Muscle of arm (tissue), 12 donors: ENCODE results near the gene MTMR6. TPM values are rescaled to one million over a fixed set of nuclear protein-coding genes. Genes with fewer than 3 reads are reported as not detected.

Experiments
- DNase-seq: peaks from one replicate; pipeline ENCODE4 v3.0.0-alpha.2; 2013
- polyA plus RNA-seq, 12 donors: library from polyadenylated mRNA; unstranded; fragments of 120-200 nt; gene quantifications; one replicate each; pipeline ENCODE4 v1.2.1, GENCODE V29; 2013; ENCODE audit not compliant: insufficient read length in 12 of 12

The MTMR6 gene
- polyA plus RNA-seq, 12 donors = 10.0 to 16.1 (median 14.2) TPM; not detected in 1

DNA sequence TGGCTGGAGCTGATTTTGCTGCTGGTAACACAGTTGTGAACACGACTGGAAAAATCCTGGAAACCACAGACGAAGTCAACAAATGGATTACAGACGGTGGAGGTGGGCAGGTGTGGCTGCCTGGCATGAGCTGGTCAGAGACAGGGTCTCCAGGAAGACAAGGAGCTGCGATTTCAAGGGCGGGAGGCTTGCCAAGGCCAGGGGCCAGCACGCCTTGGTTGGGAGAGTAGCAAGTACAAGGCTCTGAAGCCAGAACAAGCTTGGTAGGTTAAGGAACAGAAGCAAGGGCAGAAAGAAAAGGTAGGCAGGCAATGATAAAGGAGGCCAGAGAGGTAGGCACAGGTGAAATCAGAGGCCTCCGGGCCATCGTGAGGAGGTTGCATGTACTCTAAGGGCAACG, 64.5 kb downstream of the MTMR6 start:
- DNase-seq = no peak

DNA sequence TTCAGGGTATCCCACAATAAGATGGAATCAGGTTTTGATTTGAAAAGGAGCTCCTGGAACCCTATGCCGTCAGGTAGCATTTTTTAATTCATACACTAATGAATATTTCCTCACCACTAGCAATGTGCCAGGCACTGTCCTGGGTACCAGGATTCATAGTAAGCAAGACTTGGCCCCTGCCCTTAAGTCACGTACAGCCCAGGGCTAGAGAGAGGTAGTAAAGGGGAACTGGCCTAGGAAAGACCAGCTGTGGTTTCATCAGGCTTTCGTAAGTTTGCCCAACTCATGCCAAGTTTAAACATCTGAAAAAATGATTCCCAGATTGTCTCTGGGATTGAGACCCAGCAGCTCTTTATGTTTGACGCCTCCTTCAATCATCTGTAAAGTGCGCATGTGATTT, 69.3 kb downstream of the MTMR6 start:
- no peak for DNase-seq

DNA sequence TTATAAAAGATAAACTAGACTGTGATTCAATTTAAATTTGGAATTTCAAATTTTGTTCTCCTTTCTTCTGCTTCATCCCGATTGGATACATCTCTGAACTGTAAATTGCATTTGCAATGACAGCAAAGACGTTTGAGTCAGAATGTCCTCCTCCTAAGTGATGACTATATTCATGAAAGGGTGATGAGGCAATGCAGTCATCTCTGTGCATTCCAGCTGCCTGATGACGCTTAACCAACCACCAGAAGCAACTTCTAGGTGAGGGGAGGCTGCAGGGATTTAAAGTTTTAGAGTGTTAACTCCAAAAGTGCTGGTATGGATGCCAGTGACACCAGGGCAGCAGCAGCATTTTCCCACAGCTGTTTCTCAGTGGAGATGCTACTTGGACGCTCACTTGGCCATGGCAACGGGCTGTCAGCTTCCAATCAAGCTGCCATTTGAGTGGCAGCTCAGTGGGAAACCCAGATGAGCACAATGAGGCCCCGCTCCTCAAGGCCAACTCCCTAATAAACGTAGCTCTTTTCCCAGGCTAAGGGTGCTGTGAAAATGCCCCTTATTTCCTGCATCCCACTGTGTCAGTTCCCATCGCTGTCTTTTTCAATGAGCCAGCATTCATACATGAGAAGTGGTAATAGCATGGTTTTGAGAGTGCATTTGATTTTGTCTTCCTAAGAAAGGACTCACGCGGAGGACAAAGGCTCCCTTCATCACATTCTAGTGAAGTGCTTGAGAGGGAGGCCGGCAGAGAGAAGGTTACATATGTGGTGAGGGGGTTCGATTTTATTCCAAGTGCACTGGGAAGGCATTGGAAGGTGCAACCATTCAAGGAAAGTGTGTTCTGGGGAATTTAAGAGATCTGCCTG, 70.0 kb downstream of the MTMR6 start:
- DNase-seq = no peak

DNA sequence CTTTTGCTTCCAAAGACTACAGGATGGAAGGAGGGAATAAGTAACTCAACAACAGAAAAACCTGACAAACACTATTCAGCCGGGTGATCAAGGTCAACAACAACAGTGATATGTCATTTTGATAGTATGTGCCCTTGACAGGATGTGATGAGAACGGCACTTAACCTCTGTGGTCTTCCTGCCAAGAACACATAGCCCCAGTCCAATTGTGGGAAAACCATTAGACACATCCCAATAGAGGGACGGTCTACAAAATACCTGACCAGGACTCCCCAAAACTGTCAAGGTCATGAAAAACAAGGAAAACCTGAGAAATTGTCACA, 72.1 kb downstream of the MTMR6 start:
- DNase-seq = no peak

DNA sequence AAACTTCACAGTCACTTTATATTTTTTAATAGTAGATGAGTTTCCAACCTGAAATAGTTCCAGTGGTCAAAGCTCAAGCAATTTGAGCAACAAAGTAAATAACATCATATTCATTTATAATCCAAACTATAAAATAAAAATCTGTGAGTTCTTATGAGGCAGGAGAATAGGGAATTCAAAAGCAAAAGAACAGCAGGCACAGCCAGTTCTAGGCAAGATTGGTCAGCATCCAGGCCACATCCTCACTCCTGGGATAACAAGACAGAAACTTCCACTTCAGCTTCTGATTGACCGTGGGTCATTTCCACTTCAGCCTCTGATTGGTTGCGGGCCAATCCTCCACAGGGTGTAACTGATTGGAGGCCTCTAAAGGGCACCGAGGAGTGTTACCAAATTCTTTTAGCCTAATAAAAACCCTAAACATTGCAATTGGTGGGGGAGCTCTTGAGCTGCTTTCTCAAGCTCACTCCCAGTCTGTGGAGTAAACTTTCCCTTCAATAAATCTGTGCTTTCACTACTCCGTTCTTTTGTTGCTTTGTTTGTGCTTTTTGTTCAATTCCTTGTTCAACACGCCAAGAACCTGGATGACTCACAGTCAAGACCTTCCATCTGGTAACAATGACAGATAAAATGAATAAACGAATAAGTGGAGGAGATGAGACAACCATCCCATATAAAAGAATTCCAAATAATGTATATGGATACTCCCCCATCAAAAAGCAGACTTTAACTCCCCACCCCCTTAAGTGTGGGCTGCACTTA, 72.6 kb downstream of the MTMR6 start:
- peak; percentile 57 for DNase-seq

DNA sequence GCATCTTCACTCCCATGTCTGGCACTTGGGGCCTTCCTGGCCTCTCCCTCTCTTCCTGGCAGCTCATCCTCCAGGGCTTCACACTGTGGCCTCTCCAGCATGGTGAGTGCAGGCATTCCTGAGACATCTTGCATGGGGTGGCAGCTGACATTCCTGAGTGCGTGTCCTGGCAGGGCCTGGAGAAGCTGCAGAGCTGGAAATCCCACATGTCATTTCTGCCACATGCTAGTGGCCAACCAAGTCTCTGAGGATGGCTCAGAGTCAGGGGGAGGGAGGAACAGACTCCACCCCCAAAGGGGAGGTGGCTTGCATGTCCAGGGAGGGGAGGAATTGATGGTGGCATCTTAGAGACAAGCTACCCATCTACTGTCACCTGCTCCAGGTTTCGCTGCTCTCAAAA, 73.6 kb downstream of the MTMR6 start:
- no peak for DNase-seq

DNA sequence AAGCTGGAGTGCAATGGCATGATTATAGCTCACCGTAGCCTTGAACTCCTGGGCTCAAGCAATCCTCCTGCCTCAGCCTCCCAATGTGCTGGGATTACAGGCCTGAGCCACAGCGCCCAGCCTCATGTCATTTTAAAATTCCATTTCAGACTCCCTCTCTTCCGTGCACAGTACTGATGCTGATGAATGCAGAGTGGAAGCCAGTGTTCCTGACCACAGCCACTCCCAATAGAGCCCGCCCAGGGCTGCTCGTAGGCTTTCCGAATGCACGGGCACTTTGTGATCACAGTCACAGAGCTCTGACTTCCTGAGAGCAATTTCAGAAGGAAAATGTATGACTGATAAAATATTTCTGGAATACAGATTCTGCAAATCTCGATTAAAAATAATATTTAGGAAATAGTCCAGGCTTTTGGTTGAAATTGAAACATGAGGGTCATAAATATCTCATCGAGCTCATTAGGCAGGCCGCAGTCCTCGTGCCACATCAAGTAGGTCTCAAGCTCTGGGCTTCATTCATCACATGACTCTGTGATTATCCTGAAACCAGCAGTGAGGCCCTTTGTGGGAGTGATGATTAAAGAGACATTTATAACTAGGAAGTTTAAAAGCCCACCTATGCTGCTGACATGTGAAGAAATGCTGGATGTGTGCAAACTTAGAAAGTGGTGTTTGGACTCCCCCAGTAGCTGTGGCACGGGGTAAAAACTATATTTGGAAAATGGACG, 76.3 kb downstream of the MTMR6 start:
- DNase-seq = no peak

DNA sequence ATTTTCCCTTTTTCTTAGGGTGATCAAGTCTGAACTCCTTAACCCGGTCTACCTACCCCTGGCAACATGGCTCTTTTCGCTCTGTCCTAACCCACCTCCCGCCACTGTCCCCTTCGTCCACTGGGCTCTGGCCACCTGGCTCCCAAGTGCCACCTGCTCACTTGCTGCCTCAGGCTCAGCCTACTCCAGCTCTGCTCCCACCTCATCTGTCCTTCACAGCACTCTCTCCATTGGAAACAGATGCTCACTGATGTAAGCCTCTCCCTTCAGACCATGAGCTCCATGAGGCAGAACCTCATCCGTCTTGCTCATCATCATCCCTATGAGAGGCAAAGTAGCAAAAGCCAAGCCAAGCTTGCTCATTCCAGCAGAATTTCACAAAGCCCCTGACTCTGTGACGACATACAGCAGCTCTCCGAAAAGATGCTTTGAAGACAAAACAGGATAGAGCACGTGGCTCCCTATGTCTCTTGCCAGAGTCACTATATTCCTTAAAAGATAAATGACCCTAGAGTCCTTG, 79.9 kb downstream of the MTMR6 start:
- no peak for DNase-seq

DNA sequence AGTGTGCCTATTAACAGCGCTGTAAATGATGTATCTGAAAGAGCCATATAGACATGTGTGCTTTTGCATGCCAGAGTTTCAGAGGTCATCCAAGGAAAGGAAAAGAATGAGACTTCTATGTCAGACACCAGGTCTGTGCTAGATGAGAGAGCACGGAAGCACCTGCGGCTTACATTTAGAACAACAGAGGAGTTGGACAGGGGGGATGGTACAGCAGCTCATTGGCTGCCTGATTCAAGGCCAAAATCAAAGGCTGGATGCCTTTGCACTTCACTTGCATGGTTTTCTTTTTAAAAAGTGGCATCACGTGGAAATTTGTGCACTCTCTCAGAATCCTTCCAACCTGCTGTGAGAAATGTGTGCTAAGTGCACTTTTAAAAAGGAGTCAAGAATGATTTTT, 82.4 kb downstream of the MTMR6 start:
- no peak for DNase-seq

DNA sequence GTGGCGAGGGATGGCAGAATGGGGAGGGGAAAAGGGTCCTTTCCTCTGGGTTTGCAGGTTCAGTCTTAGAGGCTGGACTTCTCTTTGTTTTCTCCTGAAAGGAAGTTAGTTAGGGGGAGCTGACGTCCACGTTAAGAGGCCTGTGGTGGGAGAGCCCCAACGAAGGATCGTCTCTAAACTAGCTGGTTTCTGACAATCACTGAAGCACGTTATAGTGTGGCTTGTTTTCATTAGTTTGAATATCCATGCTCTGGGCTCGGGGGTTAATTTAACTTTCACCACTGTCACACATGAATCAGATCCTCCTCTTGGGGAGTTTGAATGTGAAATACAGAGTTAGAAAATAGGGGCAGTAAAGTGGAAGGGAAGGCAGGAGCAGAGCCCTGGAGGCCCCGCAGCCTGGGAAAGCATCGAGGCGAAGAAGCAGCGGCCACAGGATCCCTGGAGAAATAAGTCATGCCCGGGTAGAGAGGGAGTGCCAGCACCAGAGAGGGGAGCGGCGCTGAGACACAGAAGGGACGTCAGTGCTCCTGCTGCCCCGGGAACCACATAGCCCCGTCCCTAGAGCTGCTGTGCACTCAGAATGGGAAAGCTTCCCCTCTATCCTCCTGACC, 84.1 kb downstream of the MTMR6 start:
- no peak for DNase-seq

DNA sequence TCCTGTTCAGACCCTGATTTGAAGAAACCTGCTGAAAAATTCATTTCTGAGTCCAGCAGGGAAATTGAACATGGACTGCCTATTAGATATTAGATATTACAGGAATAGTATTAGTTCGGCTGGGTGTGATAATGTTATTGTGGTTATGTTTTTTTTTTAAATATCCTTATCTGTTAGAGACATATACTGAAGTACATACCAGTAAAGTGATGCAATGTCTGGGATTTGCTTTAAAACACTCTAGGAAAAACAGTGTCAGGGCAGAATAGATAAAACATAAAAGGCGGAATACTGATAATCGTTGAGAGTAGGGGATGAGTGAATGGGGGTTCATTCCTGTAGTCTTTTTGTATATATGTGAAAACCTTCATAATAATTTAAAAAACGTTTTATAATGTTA, 86.5 kb downstream of the MTMR6 start:
- no peak for DNase-seq

DNA sequence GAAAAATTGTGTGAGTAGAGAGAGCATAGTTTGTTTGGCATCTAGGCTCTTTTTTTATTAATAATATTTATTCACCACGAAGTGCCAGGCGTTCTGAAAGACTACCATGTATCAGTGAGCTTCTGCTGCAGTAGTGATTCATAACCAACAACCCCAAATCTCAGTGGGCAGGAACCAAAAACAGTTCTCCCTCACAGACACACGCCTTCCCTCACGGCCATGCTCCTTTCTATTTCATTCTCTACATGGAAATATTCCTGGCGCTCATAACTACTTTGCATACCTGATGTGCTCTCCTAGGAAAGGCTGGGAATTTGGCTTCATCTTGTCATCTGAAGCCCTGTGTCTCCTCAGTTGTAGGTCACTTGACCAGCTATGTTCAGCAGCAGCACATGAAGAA, 88.6 kb downstream of the MTMR6 start:
- no peak for DNase-seq

DNA sequence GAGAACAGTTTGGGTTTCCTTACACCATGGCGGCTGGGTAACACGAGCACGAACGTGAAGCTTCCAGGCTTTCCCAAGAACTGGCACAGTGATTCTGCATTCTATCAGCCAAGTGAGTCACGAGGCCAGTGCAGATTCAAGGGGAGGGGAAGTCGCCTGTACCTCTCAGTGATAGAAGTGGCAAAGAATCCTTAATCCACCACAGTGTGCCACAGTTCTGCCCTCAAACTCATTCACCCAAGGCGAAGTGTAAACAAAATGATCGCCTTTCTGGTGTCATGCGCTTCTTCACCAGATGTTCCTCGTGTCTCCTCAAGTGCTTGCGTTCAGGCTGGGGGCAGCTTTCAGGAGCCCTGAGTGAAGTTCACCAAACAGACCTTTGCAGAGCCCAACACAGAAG, 90.3 kb downstream of the MTMR6 start:
- DNase-seq = no peak

Other genes with a start within 250 kb of the MTMR6 start
- gene PABPC3, start 191.4 kb downstream of the MTMR6 start, polyA plus RNA-seq = 1 to 10 TPM in 1 of 12 donors, under 1 TPM in 10, not detected in 1; 0.27 to 5.2 (median 0.50) TPM
- under 1 TPM in 10 of 12 donors, not detected in 2; 0.03 to 0.37 (median 0.08) TPM for gene AMER2, start 115.2 kb downstream of the MTMR6 start, polyA plus RNA-seq
- 10 to 100 TPM in 11 of 12 donors, not detected in 1; 34.8 to 52.7 (median 42.7) TPM for gene NUP58, start 14.1 kb upstream of the MTMR6 start, polyA plus RNA-seq
- gene ATP8A2, start 84.5 kb upstream of the MTMR6 start, polyA plus RNA-seq = 1 to 10 TPM in 11 of 12 donors, not detected in 1; 1.3 to 3.3 (median 2.4) TPM